ENCODE results near the gene RPS19BP1.
A peak's percentile ranks its signal among the peaks of the same experiment; 100 is the strongest.
"Not testable (repeated sequence)": the region's sequence is repeated elsewhere in the genome, so short reads cannot be mapped to it uniquely, and the experiment has no call there.

RPS19BP1 gene

GRCh38 chr22:39528681-39529486 is 3.7 kb downstream of the RPS19BP1 start:
- DNase-seq (ENCODE audit: low read depth, low spot score) = peak; percentile 77

DNA sequence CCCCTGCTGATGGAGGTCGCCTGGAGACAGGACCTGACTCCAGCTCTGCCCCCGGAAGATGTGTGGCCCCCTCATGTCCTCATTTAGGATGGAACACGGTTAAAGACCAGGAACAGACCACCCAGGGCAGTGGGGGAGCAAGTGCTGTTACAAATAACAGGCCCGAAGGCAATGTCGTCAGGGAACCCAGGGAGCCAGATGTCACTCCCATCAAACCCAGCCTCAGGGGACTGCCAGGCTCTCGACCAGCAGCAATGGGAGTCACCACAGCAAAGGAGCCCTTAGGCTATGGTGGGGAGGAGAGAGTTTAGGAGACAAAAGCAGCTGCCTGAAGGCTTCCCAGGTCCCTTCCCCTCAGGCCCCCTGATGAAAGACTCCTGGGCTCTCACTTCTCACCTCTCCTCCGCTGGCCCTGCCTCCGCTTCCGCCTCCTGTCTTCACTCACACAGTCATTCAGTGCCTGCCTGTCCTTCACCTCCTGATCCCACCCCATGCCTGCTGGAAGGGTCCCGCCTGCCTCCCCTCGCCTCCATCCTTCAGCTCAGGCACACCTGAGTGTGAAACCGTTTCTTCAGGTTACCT is 4.4 kb downstream of the RPS19BP1 start:
- no peak for DNase-seq (ENCODE audit: low read depth, low spot score)

- DNase-seq (ENCODE audit: low read depth, low spot score) = no peak
These were observed 5.0 kb downstream of the RPS19BP1 start for GRCh38 chr22:39527481-39527961.

GRCh38 chr22:39526736-39527171 is 5.8 kb downstream of the RPS19BP1 start:
- no peak for DNase-seq (ENCODE audit: low read depth, low spot score)

GRCh38 chr22:39525658-39525975 is 6.9 kb downstream of the RPS19BP1 start:
- no peak for DNase-seq (ENCODE audit: low read depth, low spot score)

GRCh38 chr22:39524753-39525657 is 7.5 kb downstream of the RPS19BP1 start:
- DNase-seq (ENCODE audit: low read depth, low spot score) = no peak

DNA sequence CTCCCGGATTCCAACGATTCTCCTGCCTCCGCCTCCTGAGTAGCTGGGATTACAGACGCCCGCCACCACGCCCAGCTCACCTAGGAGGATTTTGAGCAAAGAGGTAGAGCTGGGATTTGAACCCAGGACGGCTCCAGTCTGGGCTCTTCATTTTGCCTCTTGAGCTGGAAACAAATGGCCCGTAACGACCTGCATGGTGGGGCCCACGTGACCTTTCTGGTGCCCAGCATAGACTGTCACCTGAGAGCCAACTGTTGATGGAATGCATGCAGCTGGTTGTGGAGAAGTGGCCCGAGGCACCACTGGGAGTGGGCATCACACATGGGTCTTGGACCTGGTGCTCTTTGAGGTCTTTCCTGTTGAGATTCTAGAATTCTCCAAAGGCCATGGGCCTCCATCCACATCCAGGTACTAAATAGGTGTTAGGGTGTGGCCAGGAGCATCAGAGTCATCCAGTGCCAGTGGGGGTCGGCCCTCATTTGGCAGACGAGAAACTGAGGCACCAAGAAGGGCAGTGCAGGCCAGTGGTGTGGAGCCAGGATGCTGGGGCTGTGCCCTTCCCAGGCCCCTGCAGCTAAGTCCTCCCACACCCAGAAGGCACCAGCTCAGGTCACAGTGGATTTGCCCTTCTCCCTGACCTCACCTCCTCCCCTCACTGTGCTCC is 8.3 kb downstream of the RPS19BP1 start:
- no peak for DNase-seq (ENCODE audit: low read depth, low spot score)

- no peak for DNase-seq (ENCODE audit: low read depth, low spot score)
These were observed 9.8 kb downstream of the RPS19BP1 start for GRCh38 chr22:39522567-39523300.

GRCh38 chr22:39522091-39522490 is 10.5 kb downstream of the RPS19BP1 start:
- DNase-seq (ENCODE audit: low read depth, low spot score) = not testable (repeated sequence)

DNA sequence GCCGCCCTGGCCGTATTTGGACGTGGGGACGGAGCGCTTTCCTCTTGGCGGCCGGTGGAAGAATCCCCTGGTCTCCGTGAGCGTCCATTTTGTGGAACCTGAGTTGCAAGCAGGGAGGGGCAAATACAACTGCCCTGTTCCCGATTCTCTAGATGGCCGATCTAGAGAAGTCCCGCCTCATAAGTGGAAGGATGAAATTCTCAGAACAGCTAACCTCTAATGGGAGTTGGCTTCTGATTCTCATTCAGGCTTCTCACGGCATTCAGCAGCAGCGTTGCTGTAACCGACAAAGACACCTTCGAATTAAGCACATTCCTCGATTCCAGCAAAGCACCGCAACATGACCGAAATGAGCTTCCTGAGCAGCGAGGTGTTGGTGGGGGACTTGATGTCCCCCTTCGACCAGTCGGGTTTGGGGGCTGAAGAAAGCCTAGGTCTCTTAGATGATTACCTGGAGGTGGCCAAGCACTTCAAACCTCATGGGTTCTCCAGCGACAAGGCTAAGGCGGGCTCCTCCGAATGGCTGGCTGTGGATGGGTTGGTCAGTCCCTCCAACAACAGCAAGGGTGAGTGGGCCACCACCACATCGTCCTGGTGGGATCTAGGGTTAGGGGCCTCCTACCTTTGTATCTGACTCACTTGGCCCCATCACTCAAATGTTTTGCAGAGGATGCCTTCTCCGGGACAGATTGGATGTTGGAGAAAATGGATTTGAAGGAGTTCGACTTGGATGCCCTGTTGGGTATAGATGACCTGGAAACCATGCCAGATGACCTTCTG is 11.3 kb downstream of the RPS19BP1 start:
- DNase-seq (ENCODE audit: low read depth, low spot score) = not testable (repeated sequence)

DNA sequence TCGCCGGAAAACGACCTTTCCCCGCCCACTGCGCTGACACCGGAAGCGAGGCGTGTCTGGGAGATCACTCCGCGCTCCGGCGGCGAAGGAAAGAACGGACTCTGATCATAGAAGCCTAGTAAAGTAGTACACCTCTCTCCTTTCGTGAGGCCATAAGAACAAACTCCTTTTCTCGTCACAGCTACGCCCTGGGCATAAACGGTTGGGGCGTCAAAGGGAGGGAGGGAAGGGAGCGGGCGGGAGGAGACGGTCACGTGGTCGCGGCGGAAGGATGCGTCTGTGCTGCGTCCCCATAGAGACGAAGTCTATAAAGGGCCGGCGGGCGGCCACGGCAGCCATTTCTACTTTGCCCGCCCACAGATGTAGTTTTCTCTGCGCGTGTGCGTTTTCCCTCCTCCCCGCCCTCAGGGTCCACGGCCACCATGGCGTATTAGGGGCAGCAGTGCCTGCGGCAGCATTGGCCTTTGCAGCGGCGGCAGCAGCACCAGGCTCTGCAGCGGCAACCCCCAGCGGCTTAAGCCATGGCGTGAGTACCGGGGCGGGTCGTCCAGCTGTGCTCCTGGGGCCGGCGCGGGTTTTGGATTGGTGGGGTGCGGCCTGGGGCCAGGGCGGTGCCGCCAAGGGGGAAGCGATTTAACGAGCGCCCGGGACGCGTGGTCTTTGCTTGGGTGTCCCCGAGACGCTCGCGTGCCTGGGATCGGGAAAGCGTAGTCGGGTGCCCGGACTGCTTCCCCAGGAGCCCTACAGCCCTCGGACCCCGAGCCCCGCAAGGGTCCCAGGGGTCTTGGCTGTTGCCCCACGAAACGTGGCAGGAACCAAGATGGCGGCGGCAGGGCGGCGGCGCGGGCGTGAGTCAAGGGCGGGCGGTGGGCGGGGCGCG is 12.1 kb downstream of the RPS19BP1 start, which contains the start of gene ATF4:
ATF4 (plus strand) TSS at position 337 of the 880 bp plus-strand sequence. CDS start 884 bp downstream, outside the sequence.
- DNase-seq (ENCODE audit: low read depth, low spot score) = peak; percentile 77

GRCh38 chr22:39519681-39520225 is 12.8 kb downstream of the RPS19BP1 start:
- DNase-seq (ENCODE audit: low read depth, low spot score) = peak; percentile 89

DNA sequence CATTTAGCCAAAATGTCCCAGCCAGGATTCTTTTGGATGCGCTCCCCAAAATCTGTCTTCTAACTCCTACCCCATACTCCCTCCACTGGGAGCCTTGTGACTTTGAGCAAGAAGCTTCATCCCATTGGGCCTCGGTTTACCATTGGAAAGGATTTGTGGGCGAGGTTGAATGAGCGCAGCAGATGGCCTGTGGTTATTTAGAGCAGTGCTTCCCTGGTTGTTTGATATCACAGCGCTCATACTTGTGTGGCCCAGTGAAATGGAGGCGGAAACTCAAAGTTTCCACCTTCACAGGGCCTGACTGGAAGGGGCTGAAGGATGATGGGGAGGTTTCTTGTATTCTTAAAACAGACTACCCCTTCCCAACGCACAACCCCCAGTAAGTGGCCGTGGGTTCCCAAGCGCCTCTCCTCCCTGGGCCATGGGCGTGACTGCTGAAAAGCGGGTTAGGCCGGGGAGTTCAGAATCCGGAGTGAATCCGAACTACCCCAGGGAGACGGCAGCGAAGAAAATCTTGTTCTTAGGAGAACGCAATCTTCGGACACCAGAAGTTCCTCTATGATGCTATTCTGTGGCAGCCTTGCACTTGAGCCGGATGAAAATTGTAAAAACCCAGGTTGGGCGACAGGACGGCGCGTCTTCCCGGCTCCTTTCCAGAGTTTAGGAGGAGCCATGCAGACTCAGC is 13.4 kb downstream of the RPS19BP1 start:
- DNase-seq (ENCODE audit: low read depth, low spot score) = no peak

GRCh38 chr22:39518144-39518786 is 14.3 kb downstream of the RPS19BP1 start:
- DNase-seq (ENCODE audit: low read depth, low spot score) = no peak

DNA sequence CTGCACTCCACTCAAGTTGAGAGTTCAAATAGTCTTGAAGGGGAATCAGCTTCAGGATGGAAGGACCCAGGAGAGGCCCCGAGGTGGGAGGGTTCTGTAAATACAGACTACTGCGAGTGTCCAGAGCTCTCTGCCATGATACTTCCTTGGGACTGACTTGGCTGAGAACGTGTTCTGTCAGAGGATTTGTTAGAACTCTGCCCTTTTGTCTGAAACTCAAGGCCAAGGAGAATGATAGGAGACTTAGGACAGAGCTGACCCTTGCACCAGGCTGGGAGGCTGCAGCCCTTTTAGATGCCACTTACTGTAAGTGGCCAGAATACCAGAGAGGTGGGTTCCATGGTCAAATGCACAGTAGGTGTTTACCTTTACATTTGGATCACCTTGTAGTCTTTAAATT is 15.1 kb downstream of the RPS19BP1 start:
- DNase-seq (ENCODE audit: low read depth, low spot score) = no peak

DNA sequence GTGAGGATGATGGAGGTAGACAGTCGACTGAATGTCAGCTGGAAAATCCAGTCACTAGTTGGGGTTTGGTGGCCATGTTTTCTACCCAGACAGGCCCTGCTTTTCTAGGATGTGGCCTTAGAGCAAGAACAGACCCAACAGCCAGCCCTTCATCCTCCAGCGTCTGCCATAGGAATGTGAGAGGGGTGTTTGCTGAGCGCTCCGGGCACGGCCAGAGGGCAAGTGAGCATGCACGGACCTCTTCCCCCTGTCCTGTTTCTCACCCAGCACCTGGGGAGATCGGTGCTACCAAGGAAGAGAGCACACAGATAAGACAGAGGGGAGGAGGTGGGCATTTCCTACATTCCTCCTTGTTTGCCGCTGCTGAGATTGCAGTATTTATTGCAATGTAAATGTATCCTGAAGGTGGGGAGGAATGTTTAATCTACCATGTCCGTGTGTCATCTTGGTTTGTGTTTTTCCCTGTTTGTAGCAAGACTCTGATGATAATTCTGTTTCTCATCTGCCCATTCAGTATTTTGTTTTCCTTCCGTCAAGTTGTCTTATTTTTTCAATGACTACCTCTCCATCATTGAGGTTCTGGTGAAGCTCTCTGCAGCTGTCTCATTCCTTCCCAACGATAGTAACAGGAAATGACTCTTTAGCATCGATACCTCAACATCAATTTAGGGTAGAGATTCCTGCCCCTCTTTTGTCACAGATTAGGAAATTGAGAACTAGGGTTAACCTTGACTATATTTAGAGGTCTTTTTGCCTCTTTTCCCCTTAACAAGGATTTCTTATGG is 17.1 kb downstream of the RPS19BP1 start:
- no peak for DNase-seq (ENCODE audit: low read depth, low spot score)

All from activated naive CD8-positive, alpha-beta T cell treated with anti-CD3 and anti-CD28 coated beads, Interleukin-2, amount 50 U/mL, for 16 hours (primary cell).